ENCODE measurements around the gene OPCML.

OPCML gene

DNA sequence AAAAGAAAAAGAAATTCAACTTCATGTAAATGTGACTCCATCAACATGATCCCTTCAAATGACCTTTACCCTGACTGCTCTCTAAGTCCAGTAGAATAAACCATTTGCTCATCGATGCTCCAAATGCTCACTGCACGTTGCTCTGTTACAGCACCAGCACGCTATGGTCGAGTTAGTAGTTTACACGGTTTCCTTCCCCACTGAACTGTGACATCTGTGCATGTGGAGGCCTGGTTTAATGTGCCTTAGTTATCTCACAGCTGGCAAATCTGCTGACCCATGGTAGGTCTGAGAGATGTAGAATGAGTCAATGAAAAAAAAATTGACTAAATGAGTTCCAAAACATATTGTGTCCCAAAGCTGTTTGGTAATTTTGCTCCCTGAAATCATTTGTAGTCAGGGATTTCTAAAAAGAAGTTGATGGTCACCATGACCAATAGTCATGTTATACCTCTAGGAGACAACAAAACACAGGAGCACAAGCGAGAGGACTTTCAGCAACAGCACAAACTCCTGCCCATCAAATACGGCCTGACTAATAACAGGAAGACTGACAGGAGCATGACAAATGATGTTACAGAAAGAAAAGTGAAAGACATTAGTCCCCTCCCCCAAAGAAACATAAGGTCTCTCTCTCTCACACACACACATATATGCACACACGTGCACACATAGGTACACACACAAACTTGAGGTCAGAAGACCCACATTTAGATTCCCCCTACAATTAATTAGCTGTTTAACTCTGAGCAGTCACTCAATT lies 624.5 kb downstream of the OPCML start:
- Histone ChIP-seq H3K4me3 (replicated peaks; ENCODE audit: insufficient read depth, low read length) (no peak overlapping the region), H3K27ac (replicated peaks) (no peak overlapping the region), H3K27me3 (ENCODE audit: insufficient read depth, poor library complexity, severe bottlenecking) (no peaks in the 10 kb centered on the region)
- no peak for DNase-seq (ENCODE audit: low read depth in 1 of 2, low spot score in 1 of 2)
- TF ChIP-seq, protein P1, sequence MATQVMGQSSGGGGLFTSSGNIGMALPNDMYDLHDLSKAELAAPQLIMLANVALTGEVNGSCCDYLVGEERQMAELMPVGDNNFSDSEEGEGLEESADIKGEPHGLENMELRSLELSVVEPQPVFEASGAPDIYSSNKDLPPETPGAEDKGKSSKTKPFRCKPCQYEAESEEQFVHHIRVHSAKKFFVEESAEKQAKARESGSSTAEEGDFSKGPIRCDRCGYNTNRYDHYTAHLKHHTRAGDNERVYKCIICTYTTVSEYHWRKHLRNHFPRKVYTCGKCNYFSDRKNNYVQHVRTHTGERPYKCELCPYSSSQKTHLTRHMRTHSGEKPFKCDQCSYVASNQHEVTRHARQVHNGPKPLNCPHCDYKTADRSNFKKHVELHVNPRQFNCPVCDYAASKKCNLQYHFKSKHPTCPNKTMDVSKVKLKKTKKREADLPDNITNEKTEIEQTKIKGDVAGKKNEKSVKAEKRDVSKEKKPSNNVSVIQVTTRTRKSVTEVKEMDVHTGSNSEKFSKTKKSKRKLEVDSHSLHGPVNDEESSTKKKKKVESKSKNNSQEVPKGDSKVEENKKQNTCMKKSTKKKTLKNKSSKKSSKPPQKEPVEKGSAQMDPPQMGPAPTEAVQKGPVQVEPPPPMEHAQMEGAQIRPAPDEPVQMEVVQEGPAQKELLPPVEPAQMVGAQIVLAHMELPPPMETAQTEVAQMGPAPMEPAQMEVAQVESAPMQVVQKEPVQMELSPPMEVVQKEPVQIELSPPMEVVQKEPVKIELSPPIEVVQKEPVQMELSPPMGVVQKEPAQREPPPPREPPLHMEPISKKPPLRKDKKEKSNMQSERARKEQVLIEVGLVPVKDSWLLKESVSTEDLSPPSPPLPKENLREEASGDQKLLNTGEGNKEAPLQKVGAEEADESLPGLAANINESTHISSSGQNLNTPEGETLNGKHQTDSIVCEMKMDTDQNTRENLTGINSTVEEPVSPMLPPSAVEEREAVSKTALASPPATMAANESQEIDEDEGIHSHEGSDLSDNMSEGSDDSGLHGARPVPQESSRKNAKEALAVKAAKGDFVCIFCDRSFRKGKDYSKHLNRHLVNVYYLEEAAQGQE (IDR thresholded peaks at IDR 0.05; ENCODE audit: insufficient replicate concordance, low read depth), result no peak
- TF ChIP-seq, protein P2, sequence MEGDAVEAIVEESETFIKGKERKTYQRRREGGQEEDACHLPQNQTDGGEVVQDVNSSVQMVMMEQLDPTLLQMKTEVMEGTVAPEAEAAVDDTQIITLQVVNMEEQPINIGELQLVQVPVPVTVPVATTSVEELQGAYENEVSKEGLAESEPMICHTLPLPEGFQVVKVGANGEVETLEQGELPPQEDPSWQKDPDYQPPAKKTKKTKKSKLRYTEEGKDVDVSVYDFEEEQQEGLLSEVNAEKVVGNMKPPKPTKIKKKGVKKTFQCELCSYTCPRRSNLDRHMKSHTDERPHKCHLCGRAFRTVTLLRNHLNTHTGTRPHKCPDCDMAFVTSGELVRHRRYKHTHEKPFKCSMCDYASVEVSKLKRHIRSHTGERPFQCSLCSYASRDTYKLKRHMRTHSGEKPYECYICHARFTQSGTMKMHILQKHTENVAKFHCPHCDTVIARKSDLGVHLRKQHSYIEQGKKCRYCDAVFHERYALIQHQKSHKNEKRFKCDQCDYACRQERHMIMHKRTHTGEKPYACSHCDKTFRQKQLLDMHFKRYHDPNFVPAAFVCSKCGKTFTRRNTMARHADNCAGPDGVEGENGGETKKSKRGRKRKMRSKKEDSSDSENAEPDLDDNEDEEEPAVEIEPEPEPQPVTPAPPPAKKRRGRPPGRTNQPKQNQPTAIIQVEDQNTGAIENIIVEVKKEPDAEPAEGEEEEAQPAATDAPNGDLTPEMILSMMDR (IDR thresholded peaks at IDR 0.05; ENCODE audit: insufficient read depth, low read length), result no peak
- no peak for TF ChIP-seq SPI1 (IDR thresholded peaks at IDR 0.05; ENCODE audit: borderline replicate concordance, low read depth)
- TF ChIP-seq GABPA (IDR thresholded peaks at IDR 0.05; ENCODE audit: low read depth), result no peak
- TF ChIP-seq POLR2AphosphoS5 (IDR thresholded peaks at IDR 0.05; ENCODE audit: low read depth), result no peak

DNA sequence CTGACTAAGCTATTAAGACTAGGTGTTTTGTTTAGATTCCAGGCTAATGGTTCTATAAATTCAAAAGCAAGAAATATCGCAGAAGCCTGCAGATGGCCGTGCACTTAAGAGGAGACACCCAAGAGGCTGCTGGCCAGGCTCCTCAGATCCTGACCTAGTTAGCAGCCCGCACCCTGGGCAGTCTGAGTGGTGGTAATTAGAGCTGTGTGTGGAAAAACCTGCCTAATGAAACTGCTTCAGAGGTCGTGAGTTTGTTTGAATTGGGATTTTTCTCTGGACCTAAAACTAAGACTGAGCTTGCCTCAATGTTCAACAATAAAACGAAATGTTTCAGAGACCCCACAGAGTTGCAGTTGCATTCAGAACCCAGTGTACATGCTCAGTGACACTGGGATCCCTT lies 627.7 kb downstream of the OPCML start:
- TF ChIP-seq, protein P1 (IDR thresholded peaks at IDR 0.05; ENCODE audit: insufficient replicate concordance, low read depth), result no peak
- TF ChIP-seq, protein P2 (IDR thresholded peaks at IDR 0.05; ENCODE audit: insufficient read depth, low read length), result no peak
- TF ChIP-seq SPI1 (IDR thresholded peaks at IDR 0.05; ENCODE audit: borderline replicate concordance, low read depth) (no peak), POLR2AphosphoS5 (IDR thresholded peaks at IDR 0.05; ENCODE audit: low read depth) (no peak), GABPA (IDR thresholded peaks at IDR 0.05; ENCODE audit: low read depth) (no peak)
- DNase-seq (ENCODE audit: low read depth in 1 of 2, low spot score in 1 of 2), result no peak
- Histone ChIP-seq H3K4me3 (replicated peaks; ENCODE audit: insufficient read depth, low read length) (no peak overlapping the region), H3K27me3 (ENCODE audit: insufficient read depth, poor library complexity, severe bottlenecking) (no peaks in the 10 kb centered on the region), H3K27ac (replicated peaks) (no peak overlapping the region)

DNA sequence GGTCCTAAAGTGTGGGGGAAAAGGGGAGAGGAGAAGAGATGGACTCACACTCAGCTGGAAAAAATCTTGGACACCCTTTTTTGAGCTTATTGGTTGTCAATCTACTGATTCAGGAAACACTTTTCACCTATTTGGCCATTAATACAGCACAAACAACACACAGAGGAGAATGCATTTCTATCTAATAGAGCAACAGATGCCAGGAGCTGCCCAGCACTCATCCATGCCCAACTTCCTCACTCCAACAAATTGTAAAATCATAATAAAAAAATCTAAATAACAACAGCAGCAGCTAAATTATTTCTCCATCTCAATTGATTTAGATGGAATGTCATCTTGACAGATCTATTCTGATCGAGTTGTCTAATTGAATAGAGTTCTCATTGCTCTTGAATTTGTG lies 628.2 kb downstream of the OPCML start:
- no peak overlapping the region for H3K27ac ChIP-seq (replicated peaks)
- H3K4me3 ChIP-seq (replicated peaks; ENCODE audit: insufficient read depth, low read length), result no peak overlapping the region
- TF ChIP-seq SPI1 (IDR thresholded peaks at IDR 0.05; ENCODE audit: borderline replicate concordance, low read depth), result no peak
- TF ChIP-seq POLR2AphosphoS5 (IDR thresholded peaks at IDR 0.05; ENCODE audit: low read depth), result no peak
- TF ChIP-seq, protein P2 (IDR thresholded peaks at IDR 0.05; ENCODE audit: insufficient read depth, low read length), result no peak
- TF ChIP-seq, protein P1 (IDR thresholded peaks at IDR 0.05; ENCODE audit: insufficient replicate concordance, low read depth), result no peak
- no peaks in the 10 kb centered on the region for H3K27me3 ChIP-seq (ENCODE audit: insufficient read depth, poor library complexity, severe bottlenecking)
- DNase-seq (ENCODE audit: low read depth in 1 of 2, low spot score in 1 of 2), result no peak

Data from HL-60 (cell line).